Neural cell (in vitro differentiated cells): ENCODE measurements around the gene GABRR1. TPM values are rescaled to one million over a fixed set of nuclear protein-coding genes. Genes with fewer than 3 reads are reported as not detected.

ENCODE experiments used
- H2AFZ ChIP-seq: fragments of 200-600, 300-800 bp; sonication (generic), shearing (Covaris generic); 2 replicates; pipeline ENCODE4 v1.6.0; 2014; ENCODE audit warnings: low read depth, mild to moderate bottlenecking, antibody characterized with exemption, low read length, moderate library complexity
- H3F3A ChIP-seq: fragments of 200-600 bp; shearing (Covaris generic); 2 replicates; pipeline ENCODE4 v1.6.1; 2016; ENCODE audit warnings: mild to moderate bottlenecking, moderate library complexity, mixed read lengths, antibody characterized with exemption, low read length; ENCODE audit not compliant: insufficient read depth, poor library complexity, severe bottlenecking
- H3K27ac ChIP-seq: fragments of 200-600, 300-800 bp; sonication (generic), shearing (Covaris generic); 2 replicates; pipeline ENCODE4 v1.5.1; 2014; ENCODE audit warnings: mild to moderate bottlenecking, low read length, moderate library complexity
- H3K27me3 ChIP-seq: fragments of 300-800, 200-600 bp; sonication (generic), shearing (Covaris generic); 2 replicates; pipeline ENCODE4 v1.6.0; 2014; ENCODE audit warnings: mild to moderate bottlenecking, low read depth, low read length, moderate library complexity; ENCODE audit not compliant: insufficient read depth
- H3K36me3 ChIP-seq: fragments of 300-800, 200-600 bp; sonication (generic), shearing (Covaris generic); 2 replicates; pipeline ENCODE4 v1.5.1; 2014; ENCODE audit warnings: mild to moderate bottlenecking, antibody characterized with exemption, low read length, moderate library complexity; ENCODE audit not compliant: insufficient read depth
- H3K4me2 ChIP-seq: fragments of 300-800, 200-600 bp; sonication (generic), shearing (Covaris generic); 2 replicates; pipeline ENCODE4 v1.6.0; 2014; ENCODE audit warnings: mild to moderate bottlenecking, low read length
- H3K4me3 ChIP-seq: fragments of 300-800, 200-600 bp; sonication (generic), shearing (Covaris generic); 2 replicates; pipeline ENCODE4 v1.5.1; 2014; ENCODE audit warnings: mild to moderate bottlenecking, low read length, moderate library complexity
- H3K79me2 ChIP-seq: fragments of 200-600 bp; shearing (Covaris generic); replicated peaks from 2 replicates; pipeline ENCODE4 v1.6.0; 2014; ENCODE audit warnings: mild to moderate bottlenecking, low read length, moderate library complexity; ENCODE audit not compliant: insufficient read depth
- H3K9ac ChIP-seq: fragments of 300-800, 200-600 bp; sonication (generic), shearing (Covaris generic); 2 replicates; pipeline ENCODE4 v1.6.1; 2016; ENCODE audit warnings: mild to moderate bottlenecking, low read length, mixed read lengths
- H3K9me2 ChIP-seq: fragments of 200-600 bp; shearing (Covaris generic); 2 replicates; pipeline ENCODE4 v1.6.1; 2016; ENCODE audit warnings: mild to moderate bottlenecking, low read length, mixed read lengths; ENCODE audit not compliant: insufficient read depth
- H3K9me3 ChIP-seq: fragments of 200-600, 300-800 bp; sonication (generic), shearing (Covaris generic); 2 replicates; pipeline ENCODE4 v1.6.1; 2016; ENCODE audit warnings: mild to moderate bottlenecking, mixed run types, low read length, moderate library complexity, mixed read lengths
- H4K20me1 ChIP-seq: fragments of 200-600 bp; shearing (Covaris generic); 2 replicates; pipeline ENCODE4 v1.6.1; 2016; ENCODE audit warnings: mild to moderate bottlenecking, mixed run types; ENCODE audit not compliant: insufficient read depth
- EP300 ChIP-seq: fragments of 450-650 bp; conservative IDR thresholded peaks from 2 replicates; pipeline ENCODE4 v1.6.1; 2014; ENCODE audit warnings: antibody characterized with exemption, mild to moderate bottlenecking, moderate library complexity; ENCODE audit not compliant: poor library complexity, severe bottlenecking
- EZH2 ChIP-seq: fragments of 200-600, 300-800 bp; shearing (Covaris generic), sonication (generic); IDR thresholded peaks from 2 replicates; pipeline ENCODE4 v1.6.1; 2014; ENCODE audit warnings: antibody characterized with exemption, low read length, borderline replicate concordance, mild to moderate bottlenecking; ENCODE audit not compliant: insufficient read depth, poor library complexity, severe bottlenecking
- MXI1 ChIP-seq: fragments of 450-650 bp; conservative IDR thresholded peaks from 2 replicates; pipeline ENCODE4 v1.6.1; 2014; ENCODE audit warnings: antibody characterized with exemption, mild to moderate bottlenecking; ENCODE audit not compliant: poor library complexity, severe bottlenecking
- POLR2AphosphoS5 ChIP-seq: IDR thresholded peaks from 2 replicates; pipeline ENCODE4 v1.6.1; 2012
- RAD21 ChIP-seq: fragments of 450-650 bp; conservative IDR thresholded peaks from 2 replicates; pipeline ENCODE4 v1.6.1; 2014; ENCODE audit warnings: antibody characterized with exemption, mild to moderate bottlenecking, moderate library complexity
- SMC3 ChIP-seq: fragments of 450-650 bp; conservative IDR thresholded peaks from 2 replicates; pipeline ENCODE4 v1.6.1; 2014; ENCODE audit warnings: antibody characterized with exemption, mild to moderate bottlenecking, moderate library complexity; ENCODE audit not compliant: poor library complexity
- TAF1 ChIP-seq: IDR thresholded peaks from 2 replicates; pipeline ENCODE4 v1.6.1; 2012; ENCODE audit warnings: low read depth
- polyA plus RNA-seq: library from polyadenylated mRNA; depleted of rRNA; stranded (reverse); fragments of >200 nt; gene quantifications from 2 replicates; pipeline ENCODE4 v1.2.3, GENCODE V29; 2014
- TF ChIP-seq, protein P1 (sequence below): IDR thresholded peaks from 2 replicates; pipeline ENCODE4 v1.6.1; 2012; ENCODE audit warnings: borderline replicate concordance
- TF ChIP-seq, protein P2 (sequence below): fragments of 450-650 bp; IDR thresholded peaks from 2 replicates; pipeline ENCODE4 v1.5.1; 2014; ENCODE audit warnings: antibody characterized with exemption, mild to moderate bottlenecking, moderate library complexity; ENCODE audit not compliant: poor library complexity, severe bottlenecking

The GABRR1 gene
- polyA plus RNA-seq, 1 donor from 2014 or later: not detected

DNA sequence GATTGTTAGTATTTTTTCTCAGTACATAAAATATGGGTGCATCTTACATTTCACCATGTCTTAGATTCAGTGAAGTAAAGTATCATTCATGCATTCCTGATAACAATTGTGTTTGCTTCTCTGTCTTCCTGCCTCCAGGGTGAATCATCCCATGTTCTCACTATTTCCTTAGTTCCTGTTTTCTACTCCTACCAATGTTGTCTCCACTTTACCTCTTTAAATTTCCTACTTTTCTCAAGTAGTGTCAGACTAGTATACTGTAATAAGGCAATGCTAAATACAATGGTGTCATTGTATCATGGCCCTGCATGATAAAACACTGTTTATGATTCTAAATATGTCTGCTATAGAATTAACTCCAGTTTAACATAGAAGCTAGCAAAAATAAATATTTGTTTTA is 37.4 kb upstream of the GABRR1 start:
- TF ChIP-seq EP300 (no peak), RAD21 (no peak), MXI1 (no peak), SMC3 (no peak), TAF1 (no peak), POLR2AphosphoS5 (no peak), EZH2 (no peak)
- TF ChIP-seq, protein P1, sequence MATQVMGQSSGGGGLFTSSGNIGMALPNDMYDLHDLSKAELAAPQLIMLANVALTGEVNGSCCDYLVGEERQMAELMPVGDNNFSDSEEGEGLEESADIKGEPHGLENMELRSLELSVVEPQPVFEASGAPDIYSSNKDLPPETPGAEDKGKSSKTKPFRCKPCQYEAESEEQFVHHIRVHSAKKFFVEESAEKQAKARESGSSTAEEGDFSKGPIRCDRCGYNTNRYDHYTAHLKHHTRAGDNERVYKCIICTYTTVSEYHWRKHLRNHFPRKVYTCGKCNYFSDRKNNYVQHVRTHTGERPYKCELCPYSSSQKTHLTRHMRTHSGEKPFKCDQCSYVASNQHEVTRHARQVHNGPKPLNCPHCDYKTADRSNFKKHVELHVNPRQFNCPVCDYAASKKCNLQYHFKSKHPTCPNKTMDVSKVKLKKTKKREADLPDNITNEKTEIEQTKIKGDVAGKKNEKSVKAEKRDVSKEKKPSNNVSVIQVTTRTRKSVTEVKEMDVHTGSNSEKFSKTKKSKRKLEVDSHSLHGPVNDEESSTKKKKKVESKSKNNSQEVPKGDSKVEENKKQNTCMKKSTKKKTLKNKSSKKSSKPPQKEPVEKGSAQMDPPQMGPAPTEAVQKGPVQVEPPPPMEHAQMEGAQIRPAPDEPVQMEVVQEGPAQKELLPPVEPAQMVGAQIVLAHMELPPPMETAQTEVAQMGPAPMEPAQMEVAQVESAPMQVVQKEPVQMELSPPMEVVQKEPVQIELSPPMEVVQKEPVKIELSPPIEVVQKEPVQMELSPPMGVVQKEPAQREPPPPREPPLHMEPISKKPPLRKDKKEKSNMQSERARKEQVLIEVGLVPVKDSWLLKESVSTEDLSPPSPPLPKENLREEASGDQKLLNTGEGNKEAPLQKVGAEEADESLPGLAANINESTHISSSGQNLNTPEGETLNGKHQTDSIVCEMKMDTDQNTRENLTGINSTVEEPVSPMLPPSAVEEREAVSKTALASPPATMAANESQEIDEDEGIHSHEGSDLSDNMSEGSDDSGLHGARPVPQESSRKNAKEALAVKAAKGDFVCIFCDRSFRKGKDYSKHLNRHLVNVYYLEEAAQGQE: no peak
- TF ChIP-seq, protein P2, sequence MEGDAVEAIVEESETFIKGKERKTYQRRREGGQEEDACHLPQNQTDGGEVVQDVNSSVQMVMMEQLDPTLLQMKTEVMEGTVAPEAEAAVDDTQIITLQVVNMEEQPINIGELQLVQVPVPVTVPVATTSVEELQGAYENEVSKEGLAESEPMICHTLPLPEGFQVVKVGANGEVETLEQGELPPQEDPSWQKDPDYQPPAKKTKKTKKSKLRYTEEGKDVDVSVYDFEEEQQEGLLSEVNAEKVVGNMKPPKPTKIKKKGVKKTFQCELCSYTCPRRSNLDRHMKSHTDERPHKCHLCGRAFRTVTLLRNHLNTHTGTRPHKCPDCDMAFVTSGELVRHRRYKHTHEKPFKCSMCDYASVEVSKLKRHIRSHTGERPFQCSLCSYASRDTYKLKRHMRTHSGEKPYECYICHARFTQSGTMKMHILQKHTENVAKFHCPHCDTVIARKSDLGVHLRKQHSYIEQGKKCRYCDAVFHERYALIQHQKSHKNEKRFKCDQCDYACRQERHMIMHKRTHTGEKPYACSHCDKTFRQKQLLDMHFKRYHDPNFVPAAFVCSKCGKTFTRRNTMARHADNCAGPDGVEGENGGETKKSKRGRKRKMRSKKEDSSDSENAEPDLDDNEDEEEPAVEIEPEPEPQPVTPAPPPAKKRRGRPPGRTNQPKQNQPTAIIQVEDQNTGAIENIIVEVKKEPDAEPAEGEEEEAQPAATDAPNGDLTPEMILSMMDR: no peak
- H4K20me1 ChIP-seq: no peaks in the 10 kb centered on the region
- no peaks in the 10 kb centered on the region for H3K79me2 ChIP-seq
- H3K9me2 ChIP-seq: no peaks in the 10 kb centered on the region
- no peak overlapping the region for H3K9ac ChIP-seq
- no peak overlapping the region for H2AFZ ChIP-seq
- H3K27me3 ChIP-seq: no peaks in the 10 kb centered on the region
- H3K4me2 ChIP-seq: no peak overlapping the region
- no peaks in the 10 kb centered on the region for H3K9me3 ChIP-seq
- H3K27ac ChIP-seq: no peak overlapping the region
- H3K36me3 ChIP-seq: no peaks in the 10 kb centered on the region
- H3F3A ChIP-seq: no peaks in the 10 kb centered on the region
- no peak overlapping the region for H3K4me3 ChIP-seq

DNA sequence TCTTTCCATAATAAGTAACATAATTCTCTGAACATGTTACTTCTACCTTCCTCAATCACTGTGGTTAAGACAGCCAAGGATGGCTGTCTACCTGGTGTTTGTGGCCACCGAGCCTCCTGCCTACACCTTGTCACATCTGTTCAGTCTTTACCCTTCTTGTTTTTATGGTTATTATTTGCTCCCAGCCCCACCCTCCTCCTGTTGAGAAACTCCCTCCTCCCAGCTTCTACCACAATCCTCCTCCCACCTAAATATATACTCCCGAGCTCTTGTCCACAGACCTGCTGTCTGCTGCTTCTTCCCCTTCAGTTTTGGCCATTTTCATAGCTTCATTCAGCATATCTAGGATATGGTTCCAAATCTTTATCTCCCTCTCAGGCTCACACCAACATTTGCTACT is 35.7 kb upstream of the GABRR1 start:
- H2AFZ ChIP-seq: no peak overlapping the region
- no peak overlapping the region for H3K4me2 ChIP-seq
- H3K27ac ChIP-seq: no peak overlapping the region
- H3K9me2 ChIP-seq: no peaks in the 10 kb centered on the region
- H3K9me3 ChIP-seq: no peaks in the 10 kb centered on the region
- H3K79me2 ChIP-seq: no peaks in the 10 kb centered on the region
- no peaks in the 10 kb centered on the region for H4K20me1 ChIP-seq
- no peak overlapping the region for H3K9ac ChIP-seq
- no peaks in the 10 kb centered on the region for H3K27me3 ChIP-seq
- no peaks in the 10 kb centered on the region for H3F3A ChIP-seq
- no peaks in the 10 kb centered on the region for H3K36me3 ChIP-seq
- no peak overlapping the region for H3K4me3 ChIP-seq
- TF ChIP-seq EP300 (no peak), POLR2AphosphoS5 (no peak), MXI1 (no peak), TAF1 (no peak), EZH2 (no peak), SMC3 (no peak), RAD21 (no peak)
- TF ChIP-seq, protein P2: no peak
- TF ChIP-seq, protein P1: no peak
